Mesothelial cell of epicardium (in vitro differentiated cells): Measurements from ENCODE around the gene SHC2. TPM values are rescaled to one million over a fixed set of nuclear protein-coding genes. Genes with fewer than 3 reads are reported as not detected.
"Not testable (repeated sequence)": the region's sequence is repeated elsewhere in the genome, so short reads cannot be mapped to it uniquely, and the experiment has no call there.

Experiments
- DNase-seq, 2 experiments: peaks; one replicate each; pipeline ENCODE4 v3.0.0; 2021; ENCODE audit warnings: low spot score in 2 of 2; ENCODE audit not compliant: unreplicated experiment in 2 of 2
- H3K27ac Mint-ChIP-seq: 2 replicates; pipeline ENCODE4 v1.8.0; 2021; ENCODE audit warnings: mixed read lengths
- H3K27me3 Mint-ChIP-seq: 2 replicates; pipeline ENCODE4 v1.8.0; 2021; ENCODE audit warnings: low read depth, mixed read lengths
- H3K36me3 Mint-ChIP-seq: 2 replicates; pipeline ENCODE4 v1.8.0; 2021; ENCODE audit warnings: mixed read lengths
- H3K4me1 Mint-ChIP-seq: 2 replicates; pipeline ENCODE4 v1.8.0; 2021; ENCODE audit warnings: mixed read lengths
- H3K4me3 Mint-ChIP-seq: 2 replicates; pipeline ENCODE4 v1.8.0; 2021; ENCODE audit warnings: mild to moderate bottlenecking, moderate library complexity, mixed read lengths
- H3K9me3 Mint-ChIP-seq: 2 replicates; pipeline ENCODE4 v1.8.0; 2021; ENCODE audit warnings: mixed read lengths
- CTCF ChIP-seq: fragments of 200-600 bp; sonication (generic); IDR thresholded peaks from one replicate; pipeline ENCODE4 v1.5.0; 2021; ENCODE audit warnings: antibody characterized with exemption; ENCODE audit not compliant: unreplicated experiment
- total RNA-seq: library from RNA; stranded (reverse); gene quantifications from 3 replicates; pipeline ENCODE4 v1.2.1, GENCODE V29; 2021

The SHC2 gene
- total RNA-seq, 1 donor from 2014 or later: 86.4 TPM

GRCh38 chr19:455851-456546, 4.8 kb downstream of the SHC2 start:
- peaks cover 20% of the 10 kb centered on the region for H3K36me3 Mint-ChIP-seq
- H3K4me1 Mint-ChIP-seq: peaks cover 4% of the 10 kb centered on the region
- H3K9me3 Mint-ChIP-seq: no peaks in the 10 kb centered on the region
- no peak for DNase-seq
- no peaks in the 10 kb centered on the region for H3K27me3 Mint-ChIP-seq
- H3K4me3 Mint-ChIP-seq: no peak overlapping the region
- no peak overlapping the region for H3K27ac Mint-ChIP-seq
- TF ChIP-seq CTCF: no peak

GRCh38 chr19:455031-455705, 5.7 kb downstream of the SHC2 start:
- H3K4me1 Mint-ChIP-seq: peaks cover 4% of the 10 kb centered on the region
- no peak overlapping the region for H3K27ac Mint-ChIP-seq
- peaks cover 5% of the 10 kb centered on the region for H3K9me3 Mint-ChIP-seq
- DNase-seq: no peak
- H3K36me3 Mint-ChIP-seq: peaks cover 20% of the 10 kb centered on the region
- no peak for TF ChIP-seq CTCF
- no peak overlapping the region for H3K4me3 Mint-ChIP-seq
- H3K27me3 Mint-ChIP-seq: no peaks in the 10 kb centered on the region

- no peak overlapping the region for H3K4me3 Mint-ChIP-seq
- DNase-seq: no peak
- H3K9me3 Mint-ChIP-seq: peaks cover 5% of the 10 kb centered on the region
- no peak overlapping the region for H3K27ac Mint-ChIP-seq
- H3K36me3 Mint-ChIP-seq: peaks cover 20% of the 10 kb centered on the region
- no peak for TF ChIP-seq CTCF
- H3K4me1 Mint-ChIP-seq: peaks cover 2% of the 10 kb centered on the region
- no peaks in the 10 kb centered on the region for H3K27me3 Mint-ChIP-seq
Measured at GRCh38 chr19:453606-454005, 7.2 kb downstream of the SHC2 start.

- no peak overlapping the region for H3K27ac Mint-ChIP-seq
- no peak overlapping the region for H3K4me3 Mint-ChIP-seq
- H3K9me3 Mint-ChIP-seq: peaks cover 5% of the 10 kb centered on the region
- no peaks in the 10 kb centered on the region for H3K27me3 Mint-ChIP-seq
- H3K36me3 Mint-ChIP-seq: peaks cover 20% of the 10 kb centered on the region
- peaks cover 9% of the 10 kb centered on the region for H3K4me1 Mint-ChIP-seq
- no peak for DNase-seq
- TF ChIP-seq CTCF: no peak
Measured at GRCh38 chr19:452829-453228, 8.0 kb downstream of the SHC2 start.

- not testable (repeated sequence) for DNase-seq, H3K27ac Mint-ChIP-seq, H3K27me3 Mint-ChIP-seq, H3K4me3 Mint-ChIP-seq, H3K9me3 Mint-ChIP-seq
- Mint-ChIP-seq H3K4me1 (peaks cover 11% of the 10 kb centered on the region), H3K36me3 (peaks cover 11% of the 10 kb centered on the region)
Measured at GRCh38 chr19:450912-451481, 9.8 kb downstream of the SHC2 start.

- Mint-ChIP-seq H3K9me3 (peaks cover 5% of the 10 kb centered on the region), H3K4me3 (no peak overlapping the region), H3K27ac (no peak overlapping the region), H3K4me1 (peaks cover 11% of the 10 kb centered on the region), H3K36me3 (peaks cover 13% of the 10 kb centered on the region), H3K27me3 (no peaks in the 10 kb centered on the region)
- DNase-seq: no peak
- TF ChIP-seq CTCF: no peak
Measured at GRCh38 chr19:449916-450315, 10.9 kb downstream of the SHC2 start.
